HepG2 (cell line): ENCODE data around the gene PSD4. TPM values are rescaled to one million over a fixed set of nuclear protein-coding genes. Genes with fewer than 3 reads are reported as not detected.

Experiments
- ATAC-seq: fragments of 200-7000 bp; cut with Tn5 transposase; 3 replicates; pipeline ENCODE4 v1.9.1; 2020; ENCODE audit warnings: mild to moderate bottlenecking, moderate library complexity
- BruUV-seq: library from RNA; stranded (reverse); fragments of 400-500 nt; replicated peaks from 2 replicates; lab custom pipeline; 2021; lab: Mats Ljungman, UMichigan
- CTCF ChIA-PET: fragments of 300-600 bp; formaldehyde crosslinking; extraction: SDS; loops from one replicate; lab custom pipeline; 2021; ENCODE audit warnings: low total read pairs, inconsistent platforms, low intra/inter-chr PET ratio; lab: Yijun Ruan, JAX
- POLR2A ChIA-PET: fragments of 350-600 bp; sonication (Branson Sonifier 250); formaldehyde crosslinking; loops from one replicate; lab custom pipeline; 2020; ENCODE audit warnings: antibody characterized with exemption, inconsistent platforms; lab: Yijun Ruan, JAX
- DNase-seq: peaks from one replicate; pipeline ENCODE4 v3.0.0-alpha.2; 2015; ENCODE audit warnings: low spot score
- FAIRE-seq: peaks from 3 replicates; lab custom pipeline; 2011; peaks lifted over from hg19 to GRCh38; lab: Jason Lieb, UNC
- H2AFZ ChIP-seq: one replicate; pipeline ENCODE4 v1.6.1; 2011; ENCODE audit warnings: low read length, inconsistent platforms
- H3K27ac ChIP-seq: fragments of 300-600 bp; 3 replicates; pipeline ENCODE4 v1.8.0; 2011; ENCODE audit warnings: mixed run types, mild to moderate bottlenecking, mixed read lengths, low read length, inconsistent platforms; ENCODE audit not compliant: insufficient read depth; ENCODE audit errors: extremely low read length
- H3K27me3 ChIP-seq, 2 experiments: fragments of 200-600 bp in 1 of 2; 2 replicates in 1 of 2; 3 replicates in 1 of 2; pipeline versions ENCODE4 v1.6.0 to v1.8.0; 2011; ENCODE audit warnings: low read length in 2 of 2, mild to moderate bottlenecking in 2 of 2, moderate library complexity in 2 of 2, inconsistent platforms in 1 of 2; ENCODE audit not compliant: insufficient read depth in 2 of 2, control insufficient read depth in 1 of 2
- H3K36me3 ChIP-seq, 2 experiments: fragments of 200-600 bp in 1 of 2; replicated peaks in 1 of 2; 2 replicates in 1 of 2; 3 replicates in 1 of 2; pipeline versions ENCODE4 v1.5.1 to v1.8.0; 2011; ENCODE audit warnings: low read length in 2 of 2, inconsistent platforms in 1 of 2; ENCODE audit not compliant: insufficient read depth in 2 of 2, control insufficient read depth in 1 of 2
- H3K4me1 ChIP-seq: 2 replicates; pipeline ENCODE4 v1.5.1; 2012; ENCODE audit warnings: low read length, inconsistent platforms; ENCODE audit not compliant: insufficient read depth
- H3K4me2 ChIP-seq: 2 replicates; pipeline ENCODE4 v1.6.0; 2011; ENCODE audit warnings: low read depth, low read length, inconsistent platforms
- H3K4me3 ChIP-seq, 3 experiments: fragments of 200-600 bp in 1 of 3; sonication (generic), shearing (Covaris generic) in 1 of 3; replicated peaks in 1 of 3; 2 replicates each; pipeline ENCODE4 v1.5.1; 2011 to 2016; ENCODE audit warnings: low read length in 3 of 3, inconsistent platforms in 2 of 3, low read depth in 2 of 3, mild to moderate bottlenecking in 2 of 3, control low read depth in 1 of 3, mixed read lengths in 1 of 3; ENCODE audit not compliant: insufficient read depth in 1 of 3
- H3K79me2 ChIP-seq: one replicate; pipeline ENCODE4 v1.6.1; 2011; ENCODE audit warnings: low read length, inconsistent platforms; ENCODE audit not compliant: insufficient read depth
- H3K9ac ChIP-seq: 2 replicates; pipeline ENCODE4 v1.6.0; 2011; ENCODE audit warnings: mild to moderate bottlenecking, low read depth, low read length, inconsistent platforms; ENCODE audit not compliant: insufficient read depth
- H3K9me3 ChIP-seq: 2 replicates; pipeline ENCODE4 v1.5.1; 2012; ENCODE audit warnings: mild to moderate bottlenecking, low read length
- H4K20me1 ChIP-seq: 2 replicates; pipeline ENCODE4 v1.6.0; 2011; ENCODE audit warnings: inconsistent platforms, mild to moderate bottlenecking, low read length, moderate library complexity; ENCODE audit not compliant: insufficient read depth
- ARID5B ChIP-seq: IDR thresholded peaks from 2 replicates; pipeline ENCODE4 v1.4.0; 2020; ENCODE audit warnings: mild to moderate bottlenecking, missing genetic modification reagents
- EED ChIP-seq: sonication (generic); formaldehyde crosslinking; IDR thresholded peaks from 2 replicates; pipeline ENCODE4 v1.5.0; 2020; ENCODE audit warnings: mild to moderate bottlenecking, missing genetic modification reagents
- TBX2 ChIP-seq: sonication (generic); formaldehyde crosslinking; IDR thresholded peaks from 2 replicates; pipeline ENCODE4 v1.5.0; 2020; ENCODE audit warnings: missing genetic modification reagents, mild to moderate bottlenecking, borderline replicate concordance
- WGBS: methylation state at CpG from one replicate; pipeline ENCODE4 v1.1.6; 2017; ENCODE audit warnings: low lambda C conversion rate; 5-methylcytosine and 5-hydroxymethylcytosine counted together
- in situ Hi-C: cut with HindIII; loops from 2 replicates; pipeline ENCODE4 v1.10.0; 2017; ENCODE audit warnings: low pct_unique_long_range_greater_than_20kb; ENCODE audit not compliant: extremely low pct_ligation_motif_present
- intact Hi-C: fragments of 100-400 bp; cut with micrococcal nuclease; formaldehyde crosslinking; loops from one replicate; pipeline ENCODE4 v1.10.0; 2022; ENCODE audit not compliant: unreplicated experiment
- polyA plus RNA-seq, 8 experiments: library from polyadenylated mRNA; depleted of rRNA in 3 of 8; stranded (reverse) in 7 of 8; unstranded in 1 of 8; fragments of >200 nt; fragmentation: Illumina TruSeq in 4 of 8; extraction: Trizol in 4 of 8; gene quantifications; 2 replicates each; pipeline versions ENCODE4 v1.2.1 to v1.2.3, GENCODE V29; 2011 to 2016; ENCODE audit warnings: low read depth in 4 of 8, missing spikeins in 1 of 8, mixed read lengths in 1 of 8; ENCODE audit not compliant: insufficient read depth in 1 of 8
- total RNA-seq, 5 experiments: library from RNA; depleted of rRNA; stranded (reverse); fragments of >200 nt; fragmentation: Illumina TruSeq; extraction: Trizol; gene quantifications; 2 replicates each; pipeline ENCODE4 v1.2.3, GENCODE V29; 2016; ENCODE audit warnings: low read depth in 1 of 5

The PSD4 gene
- total and polyA plus RNA-seq, 2 of the 13 experiments (the other 11 are each of a cell fraction or from before 2014, with no cell fraction given), result 5.8 to 9.4 TPM

- H3K4me3 ChIP-seq, result no peak overlapping the region
- H3K9me3 ChIP-seq, result no peaks in the 10 kb centered on the region
- 90% methylated on average over 6 of the region's 7 CpGs for WGBS
- no peaks in the 10 kb centered on the region for H4K20me1 ChIP-seq
- ChIA-PET POLR2A (interaction anchor here (0.8 to 1.2 kb wide), 3 partner anchors 17 to 43 kb away, joined by 3 read pairs; no protein-coding TSS in a partner anchor), CTCF (no interaction called here)
- FAIRE-seq, result no peak
- H3K79me2 ChIP-seq, result peaks cover 27% of the 10 kb centered on the region
- no peak overlapping the region for H3K27ac ChIP-seq
- in situ Hi-C loops, result no loop called here
- no peak for ATAC-seq
- H3K36me3 ChIP-seq, result peaks cover 21 to 34% of the 10 kb centered on the region in 2 experiments; a peak in 4 of 5 replicates
- no peaks in the 10 kb centered on the region; a peak in 1 of 5 replicates for H3K27me3 ChIP-seq
- BruUV-seq, result no TSS peak
- DNase-seq, result no peak
- no peak for TF ChIP-seq ARID5B (CRISPR knock-in tag)
- peak; percentile 48; the same call in 1 of the 2 replicates for TF ChIP-seq EED (CRISPR knock-in tag)
- peak; percentile 19; the same call in 1 of the 2 replicates for TF ChIP-seq TBX2 (CRISPR knock-in tag)
- TF ChIP-seq, all 625 proteins: peak for 2
- H3K9ac ChIP-seq, result no peak overlapping the region
- no peak overlapping the region for H3K4me2 ChIP-seq
- H2AFZ ChIP-seq, result no peak overlapping the region
- H3K4me1 ChIP-seq, result peaks cover 64% of the 10 kb centered on the region
- intact Hi-C loops, result no loop called here
These were observed 42.2 kb upstream of the PSD4 start for GRCh38 chr2:113131352-113132185.
